HG03442 (cell line): ENCODE data around the gene NEURL3.
A peak's percentile ranks its signal among the peaks of the same experiment; 100 is the strongest.
"Not testable (repeated sequence)": the region's sequence is repeated elsewhere in the genome, so short reads cannot be mapped to it uniquely, and the experiment has no call there.

Experiments used
- ATAC-seq: cut with Tn5 transposase; IDR thresholded peaks from one replicate; pipeline ENCODE4 v1.9.1; 2021; ENCODE audit warnings: mild to moderate bottlenecking, moderate library complexity; ENCODE audit not compliant: unreplicated experiment

Gene NEURL3

GRCh38 chr2:96489261-96489660 lies 15.9 kb downstream of the NEURL3 start:
- no peak for ATAC-seq

- no peak for ATAC-seq
Observed at GRCh38 chr2:96486696-96487095, 18.5 kb downstream of the NEURL3 start.

GRCh38 chr2:96485751-96486651 lies 19.2 kb downstream of the NEURL3 start:
- peak; percentile 88 for ATAC-seq

- no peak for ATAC-seq
Observed at GRCh38 chr2:96485350-96485749, 19.8 kb downstream of the NEURL3 start.

- ATAC-seq = no peak
Observed at GRCh38 chr2:96484091-96484490, 21.1 kb downstream of the NEURL3 start.

- ATAC-seq = no peak
Observed at GRCh38 chr2:96477458-96477857, 27.7 kb downstream of the NEURL3 start.

GRCh38 chr2:96471772-96472171 lies 33.4 kb downstream of the NEURL3 start:
- no peak for ATAC-seq

GRCh38 chr2:96470636-96471035 lies 34.5 kb downstream of the NEURL3 start:
- peak; percentile 54 for ATAC-seq

GRCh38 chr2:96470109-96470508 lies 35.0 kb downstream of the NEURL3 start:
- ATAC-seq = no peak

- ATAC-seq = no peak
Observed at GRCh38 chr2:96468904-96469303, 36.3 kb downstream of the NEURL3 start.

GRCh38 chr2:96464651-96465050 lies 40.5 kb downstream of the NEURL3 start:
- ATAC-seq = no peak

- no peak for ATAC-seq
Observed at GRCh38 chr2:96464061-96464460, 41.1 kb downstream of the NEURL3 start.

- no peak for ATAC-seq
Observed at GRCh38 chr2:96463119-96463518, 42.0 kb downstream of the NEURL3 start.

GRCh38 chr2:96461616-96462015 lies 43.5 kb downstream of the NEURL3 start:
- not testable (repeated sequence) for ATAC-seq

GRCh38 chr2:96452053-96452452 lies 53.1 kb downstream of the NEURL3 start:
- no peak for ATAC-seq

- no peak for ATAC-seq
Observed at GRCh38 chr2:96449637-96450036, 55.5 kb downstream of the NEURL3 start.

GRCh38 chr2:96449174-96449573 lies 56.0 kb downstream of the NEURL3 start:
- no peak for ATAC-seq

GRCh38 chr2:96447726-96448125 lies 57.4 kb downstream of the NEURL3 start:
- ATAC-seq = no peak
